ENCODE data around the gene GREB1.

DNA sequence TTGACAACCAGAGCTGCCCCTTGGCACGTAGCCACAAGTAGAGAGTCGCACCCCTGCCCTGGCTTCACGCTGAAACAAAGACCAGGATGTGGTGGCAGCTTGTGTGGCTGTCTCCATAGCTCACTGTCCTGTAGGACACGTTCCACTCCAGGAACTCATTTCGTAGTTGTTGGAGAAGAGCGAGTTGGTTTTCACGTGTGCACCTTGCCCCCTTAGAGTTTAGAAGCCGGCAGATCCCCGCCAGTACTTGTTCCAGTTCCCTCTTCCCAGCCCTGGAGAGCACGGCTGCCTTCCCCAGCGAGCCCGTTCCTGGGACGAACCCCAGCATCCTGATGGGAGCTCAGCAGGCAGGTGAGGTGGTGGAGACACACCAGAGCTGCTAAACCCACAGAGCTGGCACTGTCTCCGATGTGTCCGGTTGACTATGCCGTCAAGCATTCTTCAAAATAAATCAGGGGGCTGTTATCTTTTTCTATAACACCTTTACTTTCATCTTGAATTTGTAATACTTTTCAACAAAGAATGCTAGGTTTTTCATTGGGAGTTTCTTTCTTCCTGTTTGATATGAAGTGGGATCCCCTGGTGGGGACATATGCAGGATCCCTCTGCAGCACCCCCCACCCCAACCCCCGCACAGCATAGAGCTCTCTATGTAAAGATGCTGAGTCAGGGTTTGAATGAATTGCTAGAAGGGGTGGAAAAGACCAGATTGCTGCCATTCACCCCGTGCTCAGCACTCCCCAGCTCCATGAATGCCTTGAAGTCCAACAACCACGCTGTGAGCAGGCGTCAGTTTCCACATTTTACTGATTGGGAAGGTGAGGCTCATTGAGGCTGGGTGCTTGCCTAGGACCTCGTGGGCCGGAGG is 44.5 kb downstream of the GREB1 start:
- no peak for TF ChIP-seq ZFX (IDR thresholded peaks at IDR 0.05)
- TF ChIP-seq, protein P1, sequence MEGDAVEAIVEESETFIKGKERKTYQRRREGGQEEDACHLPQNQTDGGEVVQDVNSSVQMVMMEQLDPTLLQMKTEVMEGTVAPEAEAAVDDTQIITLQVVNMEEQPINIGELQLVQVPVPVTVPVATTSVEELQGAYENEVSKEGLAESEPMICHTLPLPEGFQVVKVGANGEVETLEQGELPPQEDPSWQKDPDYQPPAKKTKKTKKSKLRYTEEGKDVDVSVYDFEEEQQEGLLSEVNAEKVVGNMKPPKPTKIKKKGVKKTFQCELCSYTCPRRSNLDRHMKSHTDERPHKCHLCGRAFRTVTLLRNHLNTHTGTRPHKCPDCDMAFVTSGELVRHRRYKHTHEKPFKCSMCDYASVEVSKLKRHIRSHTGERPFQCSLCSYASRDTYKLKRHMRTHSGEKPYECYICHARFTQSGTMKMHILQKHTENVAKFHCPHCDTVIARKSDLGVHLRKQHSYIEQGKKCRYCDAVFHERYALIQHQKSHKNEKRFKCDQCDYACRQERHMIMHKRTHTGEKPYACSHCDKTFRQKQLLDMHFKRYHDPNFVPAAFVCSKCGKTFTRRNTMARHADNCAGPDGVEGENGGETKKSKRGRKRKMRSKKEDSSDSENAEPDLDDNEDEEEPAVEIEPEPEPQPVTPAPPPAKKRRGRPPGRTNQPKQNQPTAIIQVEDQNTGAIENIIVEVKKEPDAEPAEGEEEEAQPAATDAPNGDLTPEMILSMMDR (conservative IDR thresholded peaks at IDR 0.05): no peak

Data from C4-2B (cell line).